ENCODE data around the gene VPS4A. TPM values are rescaled to one million over a fixed set of nuclear protein-coding genes. Genes with fewer than 3 reads are reported as not detected.
A peak's percentile ranks its signal among the peaks of the same experiment; 100 is the strongest.
"Not testable (repeated sequence)": the region's sequence is repeated elsewhere in the genome, so short reads cannot be mapped to it uniquely, and the experiment has no call there.

Gene VPS4A
- total RNA-seq, 1 donor from 2014 or later, result 38.9 TPM

DNA sequence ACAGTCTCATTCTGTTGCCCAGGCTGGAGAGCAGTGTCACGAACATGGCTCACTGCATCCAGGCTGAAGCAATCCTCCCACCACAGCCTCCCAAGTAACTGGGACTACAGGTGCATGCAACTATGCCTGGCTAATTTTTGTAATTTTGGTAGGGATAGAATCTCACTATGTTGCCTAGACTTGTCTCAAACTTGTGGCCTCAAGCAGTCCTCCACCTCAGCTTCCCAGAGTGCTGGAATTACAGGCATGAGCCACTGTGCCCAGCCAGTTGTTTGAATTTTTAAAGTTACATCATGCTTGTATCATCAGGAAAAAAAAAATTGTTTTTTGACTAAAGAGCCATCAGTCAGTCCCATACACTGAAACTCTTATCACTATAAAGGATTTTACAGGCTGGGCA is 17.1 kb upstream of the VPS4A start:
- no peak for DNase-seq
- Mint-ChIP-seq H3K4me1 (ENCODE audit: low read depth, unreplicated experiment) (peaks cover 8% of the 10 kb centered on the region), H3K4me3 (ENCODE audit: unreplicated experiment) (no peak overlapping the region), H3K27me3 (ENCODE audit: unreplicated experiment) (peaks cover 4% of the 10 kb centered on the region), H3K9me3 (ENCODE audit: unreplicated experiment) (peaks cover 4% of the 10 kb centered on the region), H3K27ac (ENCODE audit: unreplicated experiment) (no peak overlapping the region), H3K36me3 (ENCODE audit: unreplicated experiment) (no peaks in the 10 kb centered on the region)
- TF ChIP-seq, protein P1, sequence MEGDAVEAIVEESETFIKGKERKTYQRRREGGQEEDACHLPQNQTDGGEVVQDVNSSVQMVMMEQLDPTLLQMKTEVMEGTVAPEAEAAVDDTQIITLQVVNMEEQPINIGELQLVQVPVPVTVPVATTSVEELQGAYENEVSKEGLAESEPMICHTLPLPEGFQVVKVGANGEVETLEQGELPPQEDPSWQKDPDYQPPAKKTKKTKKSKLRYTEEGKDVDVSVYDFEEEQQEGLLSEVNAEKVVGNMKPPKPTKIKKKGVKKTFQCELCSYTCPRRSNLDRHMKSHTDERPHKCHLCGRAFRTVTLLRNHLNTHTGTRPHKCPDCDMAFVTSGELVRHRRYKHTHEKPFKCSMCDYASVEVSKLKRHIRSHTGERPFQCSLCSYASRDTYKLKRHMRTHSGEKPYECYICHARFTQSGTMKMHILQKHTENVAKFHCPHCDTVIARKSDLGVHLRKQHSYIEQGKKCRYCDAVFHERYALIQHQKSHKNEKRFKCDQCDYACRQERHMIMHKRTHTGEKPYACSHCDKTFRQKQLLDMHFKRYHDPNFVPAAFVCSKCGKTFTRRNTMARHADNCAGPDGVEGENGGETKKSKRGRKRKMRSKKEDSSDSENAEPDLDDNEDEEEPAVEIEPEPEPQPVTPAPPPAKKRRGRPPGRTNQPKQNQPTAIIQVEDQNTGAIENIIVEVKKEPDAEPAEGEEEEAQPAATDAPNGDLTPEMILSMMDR (IDR thresholded peaks at IDR 0.05; ENCODE audit: partially characterized antibody, unreplicated experiment), result no peak

DNA sequence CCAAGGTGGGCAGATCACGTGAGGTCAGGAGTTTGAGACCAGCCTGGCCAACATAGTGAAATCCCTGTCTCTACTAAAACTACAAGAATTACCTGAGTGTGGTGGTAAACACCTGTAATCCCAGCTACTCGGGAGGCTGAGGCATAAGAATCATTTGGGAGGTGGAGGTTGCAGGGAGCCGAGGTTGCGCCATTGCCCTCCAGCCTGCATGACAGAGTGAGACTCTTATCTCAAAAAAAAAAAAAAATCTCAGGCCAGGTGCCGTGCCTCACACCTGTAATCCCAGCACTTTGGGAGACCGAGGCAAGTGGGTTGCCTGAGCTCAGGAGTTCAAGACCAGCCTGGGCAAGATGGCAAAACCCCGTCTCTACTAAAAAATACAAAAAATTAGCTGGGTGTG is 14.4 kb upstream of the VPS4A start:
- H3K36me3 Mint-ChIP-seq (ENCODE audit: unreplicated experiment); H3K4me3 Mint-ChIP-seq (ENCODE audit: unreplicated experiment): not testable (repeated sequence)

DNA sequence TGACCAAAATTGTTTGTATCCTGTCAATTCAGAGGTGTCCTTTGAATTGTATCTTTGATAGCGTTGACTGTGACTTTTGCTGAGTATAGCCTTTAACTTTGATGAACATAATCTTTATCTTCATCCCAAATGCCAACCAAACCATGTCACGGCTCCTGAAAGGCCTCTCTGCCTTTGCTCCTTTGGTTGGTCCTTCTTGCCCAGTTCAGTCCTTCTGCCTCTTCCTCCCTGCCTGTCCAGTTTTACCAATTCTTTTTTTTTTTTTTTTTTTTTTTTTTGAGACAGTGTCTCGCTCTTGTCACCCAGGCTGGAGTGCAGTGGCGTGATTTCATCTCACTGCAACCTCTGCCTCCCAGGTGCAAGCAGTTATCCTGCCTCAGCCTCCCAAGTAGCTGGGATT is 12.9 kb upstream of the VPS4A start:
- Mint-ChIP-seq H3K4me1 (ENCODE audit: low read depth, unreplicated experiment) (peaks cover 4% of the 10 kb centered on the region), H3K4me3 (ENCODE audit: unreplicated experiment) (no peak overlapping the region), H3K27me3 (ENCODE audit: unreplicated experiment) (peaks cover 4% of the 10 kb centered on the region), H3K36me3 (ENCODE audit: unreplicated experiment) (no peaks in the 10 kb centered on the region), H3K27ac (ENCODE audit: unreplicated experiment) (no peak overlapping the region), H3K9me3 (ENCODE audit: unreplicated experiment) (peaks cover 5% of the 10 kb centered on the region)
- DNase-seq, result no peak
- TF ChIP-seq, protein P1 (IDR thresholded peaks at IDR 0.05; ENCODE audit: partially characterized antibody, unreplicated experiment), result no peak

More for the DNA sequence above, 14.4 kb upstream of the VPS4A start:
- not testable (repeated sequence) for H3K4me1 Mint-ChIP-seq (ENCODE audit: low read depth, unreplicated experiment); H3K27me3 Mint-ChIP-seq (ENCODE audit: unreplicated experiment); DNase-seq; H3K9me3 Mint-ChIP-seq (ENCODE audit: unreplicated experiment); H3K27ac Mint-ChIP-seq (ENCODE audit: unreplicated experiment)

DNA sequence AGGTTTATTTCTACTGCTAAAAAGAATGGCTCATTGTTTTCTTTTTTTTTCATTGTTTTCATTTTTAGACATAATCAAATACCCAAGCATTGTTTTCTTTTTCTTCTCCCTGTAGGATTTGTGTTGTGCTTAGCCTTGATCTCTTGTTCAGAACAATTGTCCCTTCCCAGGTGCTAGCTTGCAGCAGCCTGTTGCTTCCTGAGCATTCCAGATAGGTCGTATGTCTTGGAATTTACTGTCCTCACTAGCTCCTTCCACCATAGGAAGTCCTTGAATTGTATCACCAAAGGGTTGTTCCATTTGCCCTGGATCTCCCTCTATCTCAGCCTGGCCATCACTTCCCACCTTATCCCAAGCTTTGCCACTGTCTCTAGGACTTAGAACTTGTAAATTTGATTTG is 10.0 kb upstream of the VPS4A start:
- no peak overlapping the region for H3K27ac Mint-ChIP-seq (ENCODE audit: unreplicated experiment)
- peaks cover 1% of the 10 kb centered on the region for H3K27me3 Mint-ChIP-seq (ENCODE audit: unreplicated experiment)
- no peaks in the 10 kb centered on the region for H3K4me1 Mint-ChIP-seq (ENCODE audit: low read depth, unreplicated experiment)
- peaks cover 2% of the 10 kb centered on the region for H3K9me3 Mint-ChIP-seq (ENCODE audit: unreplicated experiment)
- no peak for DNase-seq
- TF ChIP-seq, protein P1 (IDR thresholded peaks at IDR 0.05; ENCODE audit: partially characterized antibody, unreplicated experiment), result no peak
- H3K4me3 Mint-ChIP-seq (ENCODE audit: unreplicated experiment), result no peak overlapping the region
- H3K36me3 Mint-ChIP-seq (ENCODE audit: unreplicated experiment), result no peaks in the 10 kb centered on the region

DNA sequence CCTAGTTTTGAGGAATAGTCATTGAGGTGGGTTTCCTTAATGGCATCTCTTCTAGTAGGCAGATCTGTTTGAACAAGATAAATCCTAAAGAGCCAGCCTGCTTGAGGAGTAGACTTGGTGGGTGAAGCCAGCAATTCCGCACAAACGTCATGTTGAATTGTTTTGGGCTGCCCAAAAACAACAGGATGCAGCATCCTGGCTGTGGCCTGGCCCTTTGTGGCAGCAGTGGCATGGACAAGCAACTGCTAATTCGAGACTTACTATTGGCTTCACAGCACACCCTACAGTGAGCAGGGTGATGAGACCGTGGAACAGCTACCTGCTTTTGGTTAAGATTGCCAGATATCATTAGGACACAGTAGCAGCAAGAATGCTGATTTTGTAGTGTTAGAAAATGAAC is 9.3 kb upstream of the VPS4A start:
- Mint-ChIP-seq H3K27ac (ENCODE audit: unreplicated experiment) (no peak overlapping the region), H3K36me3 (ENCODE audit: unreplicated experiment) (no peaks in the 10 kb centered on the region), H3K9me3 (ENCODE audit: unreplicated experiment) (peaks cover 2% of the 10 kb centered on the region), H3K4me1 (ENCODE audit: low read depth, unreplicated experiment) (no peaks in the 10 kb centered on the region), H3K27me3 (ENCODE audit: unreplicated experiment) (no peaks in the 10 kb centered on the region), H3K4me3 (ENCODE audit: unreplicated experiment) (no peak overlapping the region)
- no peak for DNase-seq
- TF ChIP-seq, protein P1 (IDR thresholded peaks at IDR 0.05; ENCODE audit: partially characterized antibody, unreplicated experiment), result no peak

DNA sequence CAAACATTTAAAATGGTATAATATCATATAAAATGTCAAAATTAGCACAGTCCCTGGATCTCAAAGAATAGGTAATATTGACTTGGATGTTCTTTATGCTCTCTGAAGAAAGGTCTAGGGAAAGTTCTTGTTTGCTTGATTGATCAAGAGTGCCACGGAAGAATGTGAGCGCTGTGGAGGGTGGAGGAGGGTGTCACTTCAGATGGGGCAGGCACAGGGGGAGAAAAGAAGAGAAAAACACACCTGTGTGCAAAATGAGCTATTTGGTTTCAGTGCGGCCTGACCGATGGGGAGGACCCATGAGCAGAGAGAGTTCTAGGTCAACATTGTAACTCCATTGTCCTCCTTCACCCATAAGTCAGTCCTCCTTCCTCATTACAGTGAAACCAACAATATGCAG is 8.8 kb upstream of the VPS4A start:
- Mint-ChIP-seq H3K36me3 (ENCODE audit: unreplicated experiment) (no peaks in the 10 kb centered on the region), H3K4me1 (ENCODE audit: low read depth, unreplicated experiment) (no peaks in the 10 kb centered on the region), H3K9me3 (ENCODE audit: unreplicated experiment) (peaks cover 2% of the 10 kb centered on the region), H3K27ac (ENCODE audit: unreplicated experiment) (no peak overlapping the region), H3K27me3 (ENCODE audit: unreplicated experiment) (no peaks in the 10 kb centered on the region), H3K4me3 (ENCODE audit: unreplicated experiment) (peak overlapping the region; percentile 20)
- DNase-seq, result no peak
- TF ChIP-seq, protein P1 (IDR thresholded peaks at IDR 0.05; ENCODE audit: partially characterized antibody, unreplicated experiment), result no peak

Data from glutamatergic neuron (in vitro differentiated cells).